NCI-H2081 (cell line): Measurements from ENCODE around the gene ITIH1.
A peak's percentile ranks its signal among the peaks of the same experiment; 100 is the strongest.
"Not testable (repeated sequence)": the region's sequence is repeated elsewhere in the genome, so short reads cannot be mapped to it uniquely, and the experiment has no call there.

Experiments
- DNase-seq, 2 experiments: peaks; one replicate each; lab custom pipeline; 2025; lab: John Stamatoyannopoulos, UW

The ITIH1 gene, protein sequence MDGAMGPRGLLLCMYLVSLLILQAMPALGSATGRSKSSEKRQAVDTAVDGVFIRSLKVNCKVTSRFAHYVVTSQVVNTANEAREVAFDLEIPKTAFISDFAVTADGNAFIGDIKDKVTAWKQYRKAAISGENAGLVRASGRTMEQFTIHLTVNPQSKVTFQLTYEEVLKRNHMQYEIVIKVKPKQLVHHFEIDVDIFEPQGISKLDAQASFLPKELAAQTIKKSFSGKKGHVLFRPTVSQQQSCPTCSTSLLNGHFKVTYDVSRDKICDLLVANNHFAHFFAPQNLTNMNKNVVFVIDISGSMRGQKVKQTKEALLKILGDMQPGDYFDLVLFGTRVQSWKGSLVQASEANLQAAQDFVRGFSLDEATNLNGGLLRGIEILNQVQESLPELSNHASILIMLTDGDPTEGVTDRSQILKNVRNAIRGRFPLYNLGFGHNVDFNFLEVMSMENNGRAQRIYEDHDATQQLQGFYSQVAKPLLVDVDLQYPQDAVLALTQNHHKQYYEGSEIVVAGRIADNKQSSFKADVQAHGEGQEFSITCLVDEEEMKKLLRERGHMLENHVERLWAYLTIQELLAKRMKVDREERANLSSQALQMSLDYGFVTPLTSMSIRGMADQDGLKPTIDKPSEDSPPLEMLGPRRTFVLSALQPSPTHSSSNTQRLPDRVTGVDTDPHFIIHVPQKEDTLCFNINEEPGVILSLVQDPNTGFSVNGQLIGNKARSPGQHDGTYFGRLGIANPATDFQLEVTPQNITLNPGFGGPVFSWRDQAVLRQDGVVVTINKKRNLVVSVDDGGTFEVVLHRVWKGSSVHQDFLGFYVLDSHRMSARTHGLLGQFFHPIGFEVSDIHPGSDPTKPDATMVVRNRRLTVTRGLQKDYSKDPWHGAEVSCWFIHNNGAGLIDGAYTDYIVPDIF

GRCh38 chr3:52777127-52777958, at the start of gene ITIH1:
Gene ITIH1, plus strand, starts transcription at chr3:52777599. Its CDS starts 17 bp downstream, at chr3:52777616.
- no peak for DNase-seq

DNA sequence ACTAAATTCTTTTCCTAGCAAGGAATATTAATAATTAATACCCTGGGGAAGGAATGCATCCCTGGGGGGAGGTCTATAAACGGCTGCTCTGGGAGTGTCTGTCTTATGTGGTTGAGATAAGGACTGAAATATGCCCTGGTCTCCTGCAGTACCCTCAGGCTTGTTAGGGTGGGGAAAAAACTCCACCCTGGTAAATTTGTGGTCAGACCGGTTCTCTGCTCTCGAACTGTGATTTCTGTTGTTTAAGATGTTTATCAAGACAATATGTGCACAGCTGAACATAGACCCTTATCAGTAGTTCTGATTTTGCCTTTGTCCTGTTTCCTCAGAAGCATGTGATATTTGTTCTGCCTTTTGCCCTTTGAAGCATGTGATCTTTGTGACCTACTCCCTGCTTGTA, 48.6 kb upstream of the ITIH1 start:
- DNase-seq = not testable (repeated sequence)

GRCh38 chr3:52730681-52731080, 46.7 kb upstream of the ITIH1 start:
- no peak for DNase-seq

DNA sequence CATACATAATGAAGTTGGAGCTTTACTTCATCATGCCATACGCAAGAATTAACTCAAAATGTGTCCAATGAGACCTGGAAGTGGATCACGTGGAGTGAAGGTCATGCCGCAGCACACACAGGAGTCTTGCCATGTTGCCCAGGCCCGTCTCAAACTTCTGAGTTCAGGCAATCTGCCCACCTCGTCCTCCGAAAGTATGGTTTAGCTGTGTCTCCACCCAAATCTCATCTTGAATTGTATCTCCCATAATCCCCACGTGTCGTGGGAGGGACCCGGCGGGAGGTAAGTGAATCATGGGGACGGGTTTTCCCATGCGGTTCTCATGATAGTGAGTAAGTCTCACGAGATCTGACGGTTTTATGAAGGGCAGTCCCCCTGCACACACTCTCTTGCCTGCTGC, 45.8 kb upstream of the ITIH1 start:
- DNase-seq = no peak

DNA sequence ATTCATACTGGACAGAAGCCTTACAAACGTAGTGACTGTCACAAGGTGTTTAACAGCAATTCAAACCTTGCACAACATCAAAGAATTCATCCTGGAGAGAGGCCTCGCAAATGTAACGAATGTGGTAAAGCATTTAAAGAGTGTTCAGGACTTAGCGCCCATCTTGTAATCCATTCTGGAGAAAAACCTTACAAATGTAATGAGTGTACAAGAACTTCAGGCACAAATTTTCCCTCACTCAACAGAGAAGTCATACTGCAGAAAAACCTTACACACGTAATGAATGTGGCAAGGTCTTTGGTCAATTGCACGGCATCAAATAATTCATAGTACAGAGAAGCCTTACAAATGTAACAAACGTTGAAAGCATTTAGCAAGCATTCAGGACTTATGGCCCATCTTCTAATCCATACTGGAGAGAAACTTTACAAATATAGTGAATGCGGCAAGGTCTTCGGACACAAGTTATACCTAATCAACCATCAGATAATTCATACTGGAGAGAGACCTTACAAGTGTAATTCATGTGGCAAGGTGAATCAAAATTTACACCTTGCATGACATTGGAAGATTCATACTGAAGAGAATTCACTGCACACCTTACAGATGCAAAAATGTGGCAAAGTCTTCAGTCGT, 44.0 kb upstream of the ITIH1 start:
- DNase-seq = no peak

DNA sequence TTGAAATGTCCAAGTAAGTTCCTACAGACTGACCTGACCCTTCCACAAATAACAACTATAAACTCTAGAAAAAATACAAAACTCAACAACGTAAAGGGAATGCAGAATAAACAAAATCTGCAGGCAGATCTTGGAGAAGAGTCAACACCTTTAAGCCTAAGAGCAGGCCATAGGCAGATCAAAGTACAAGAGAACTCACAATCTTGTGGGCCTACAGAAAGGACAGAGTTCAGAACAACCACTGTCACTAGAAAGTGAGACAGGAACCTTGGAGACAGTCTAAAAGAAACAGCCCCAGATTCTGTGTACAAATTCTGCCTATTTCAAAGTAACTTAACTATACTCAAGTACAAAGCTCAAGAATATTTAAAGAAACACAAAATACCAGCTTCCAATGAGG, 37.7 kb upstream of the ITIH1 start:
- no peak for DNase-seq

GRCh38 chr3:52742418-52743041, 34.9 kb upstream of the ITIH1 start:
- no peak for DNase-seq

DNA sequence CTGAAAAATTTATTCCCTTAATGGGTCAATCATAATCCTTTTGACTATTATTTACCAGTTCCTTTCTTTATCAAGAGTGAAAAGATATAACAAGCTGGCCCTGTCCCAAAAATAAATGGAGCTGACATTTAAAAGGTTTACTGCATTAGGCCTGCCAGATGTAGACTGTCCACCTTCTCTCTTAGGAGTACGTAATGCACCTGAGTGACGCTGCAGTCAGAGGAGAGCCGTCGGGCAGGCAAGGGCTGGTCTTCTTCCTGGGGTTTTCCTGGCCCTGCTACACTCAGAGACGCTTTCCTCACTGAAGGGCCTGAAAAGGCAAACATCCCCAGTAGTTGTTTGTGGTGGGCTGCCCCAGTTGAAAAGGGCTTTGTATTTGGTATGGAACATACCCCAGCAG, 34.2 kb upstream of the ITIH1 start:
- DNase-seq = no peak

DNA sequence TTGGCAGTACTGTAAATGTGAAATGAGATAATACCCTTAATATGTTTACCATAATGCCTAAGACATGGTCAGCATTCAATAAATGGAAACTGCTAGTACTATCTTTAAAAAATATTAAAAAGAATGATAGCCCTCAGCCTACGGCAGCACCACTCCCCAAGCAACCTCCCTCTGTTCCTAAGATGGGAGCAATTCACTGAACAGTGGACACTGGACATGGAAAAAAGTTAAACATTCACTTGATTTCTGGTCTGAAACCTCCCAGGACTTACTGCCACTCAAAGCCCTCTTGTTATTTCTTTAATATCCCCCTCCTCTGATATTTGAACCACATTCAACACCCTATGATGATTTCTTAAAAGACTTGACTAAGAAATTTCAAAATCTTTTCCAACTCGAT, 33.7 kb upstream of the ITIH1 start:
- no peak for DNase-seq

- no peak for DNase-seq
Observed at GRCh38 chr3:52752045-52752660, 25.2 kb upstream of the ITIH1 start.

DNA sequence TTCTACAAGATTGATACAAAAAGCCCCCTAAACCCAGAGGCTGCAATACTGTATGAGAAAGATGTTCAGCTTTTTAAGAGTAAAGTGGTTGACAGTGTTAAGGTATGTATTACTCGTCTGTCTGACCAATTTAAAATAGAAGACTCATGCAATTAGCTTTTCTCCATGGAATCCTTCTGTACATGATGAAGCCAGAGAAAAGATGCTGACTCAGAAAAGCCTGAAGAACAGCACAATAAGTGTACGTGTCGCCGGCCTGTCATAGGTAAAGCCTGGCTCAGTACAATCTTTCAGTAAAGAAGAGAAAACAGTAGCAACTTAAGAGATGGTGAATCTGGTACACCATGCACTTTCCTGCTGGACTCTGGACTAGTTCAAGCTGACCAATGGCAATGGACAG, 23.0 kb upstream of the ITIH1 start:
- DNase-seq = no peak

DNA sequence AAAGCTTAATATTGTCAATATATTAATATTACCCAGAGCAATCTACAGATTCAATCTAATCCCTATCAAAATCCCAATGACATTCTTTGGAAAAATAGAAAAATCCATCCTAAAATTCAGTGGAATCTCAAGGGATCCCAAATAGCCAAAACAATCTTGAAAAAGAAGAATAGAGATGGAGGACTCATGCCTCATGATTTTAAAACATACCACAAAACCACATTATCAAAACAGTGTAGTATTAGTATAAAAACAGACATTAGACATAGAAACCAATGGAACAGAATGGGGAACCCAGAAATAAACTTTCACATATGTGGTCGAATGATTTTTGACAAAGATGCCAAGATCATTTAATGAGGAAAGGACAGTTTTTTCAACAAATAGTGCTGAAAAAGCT, 21.3 kb upstream of the ITIH1 start:
- no peak for DNase-seq

- DNase-seq = no peak
Observed at GRCh38 chr3:52763466-52763865, 13.9 kb upstream of the ITIH1 start.

DNA sequence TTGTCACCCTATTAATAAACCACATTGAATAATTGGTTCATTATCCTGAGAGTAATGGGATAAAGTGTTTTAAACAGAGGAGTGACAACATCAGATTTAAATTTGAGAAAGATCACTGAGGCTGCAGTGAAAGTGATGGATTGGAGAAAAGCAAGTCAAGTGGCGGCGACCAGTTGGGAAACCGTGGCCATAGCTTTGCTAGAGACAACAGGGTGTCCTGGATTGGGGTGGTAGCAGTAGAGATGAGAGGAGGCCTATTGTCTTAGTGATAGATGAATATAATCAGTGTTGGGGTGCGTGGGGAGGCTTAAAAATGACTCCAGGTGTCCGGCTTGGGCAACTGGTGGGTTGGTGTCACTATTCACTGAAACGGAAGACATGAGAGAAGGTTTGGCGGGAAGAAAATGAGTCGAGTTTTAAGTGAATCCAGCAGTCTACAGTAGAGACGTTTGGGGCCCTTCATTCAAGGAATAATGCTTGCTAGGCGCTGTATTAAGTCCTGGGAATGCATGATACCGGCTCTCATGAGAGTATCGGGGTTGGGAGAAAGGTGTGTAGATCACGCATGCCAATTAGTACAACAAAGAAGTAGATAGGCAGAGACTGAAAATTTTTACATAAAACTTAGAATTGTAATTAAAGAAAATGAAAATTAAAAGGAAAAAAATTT, 7.5 kb upstream of the ITIH1 start:
- DNase-seq = no peak

DNA sequence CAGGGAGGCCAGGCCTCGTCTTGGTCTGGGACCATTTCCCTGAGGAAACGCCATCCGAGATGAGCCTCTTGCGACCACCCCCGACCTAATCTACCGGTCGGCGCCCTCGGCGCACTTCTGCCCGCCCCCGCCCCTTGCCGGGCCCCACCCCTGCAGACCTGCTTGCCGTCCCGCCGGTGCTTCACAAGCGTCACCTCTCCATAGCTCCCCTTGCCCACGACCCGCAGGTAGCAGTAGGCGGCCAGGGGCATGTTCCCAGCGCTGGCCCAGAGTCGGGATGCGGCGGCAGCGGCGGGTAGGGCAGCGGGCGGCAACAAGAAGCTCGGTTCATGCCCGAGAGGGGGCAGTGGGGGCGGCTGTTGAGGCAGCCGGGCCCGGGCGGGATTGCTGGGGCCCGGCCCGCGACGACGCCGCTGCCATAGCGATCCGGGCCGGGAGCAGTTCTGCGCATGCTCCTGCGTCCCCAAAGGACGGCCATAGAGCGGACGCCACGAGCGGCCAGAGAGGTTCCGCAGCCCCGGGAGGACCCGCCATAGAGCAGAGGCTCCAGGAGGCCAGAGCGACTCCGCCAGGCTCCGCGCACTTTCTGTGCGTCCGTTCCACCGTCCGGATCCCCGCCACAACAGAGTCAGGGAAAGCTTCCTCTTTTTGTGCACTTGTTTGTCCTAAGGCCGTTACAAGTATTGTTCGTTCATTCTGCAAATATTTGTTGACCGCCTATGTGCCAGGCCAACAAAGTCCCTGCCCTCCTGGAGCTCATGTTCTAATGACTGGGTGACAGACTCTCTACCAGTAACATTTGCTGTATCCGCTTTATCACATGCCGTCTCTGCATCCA, 6.7 kb upstream of the ITIH1 start, which contains the start of gene NEK4:
Gene NEK4, minus strand, starts transcription at position 445 of the 838 bp plus-strand sequence. Its CDS starts 194 bp downstream, at position 251.
- peak; percentile 64 to 90 for DNase-seq

DNA sequence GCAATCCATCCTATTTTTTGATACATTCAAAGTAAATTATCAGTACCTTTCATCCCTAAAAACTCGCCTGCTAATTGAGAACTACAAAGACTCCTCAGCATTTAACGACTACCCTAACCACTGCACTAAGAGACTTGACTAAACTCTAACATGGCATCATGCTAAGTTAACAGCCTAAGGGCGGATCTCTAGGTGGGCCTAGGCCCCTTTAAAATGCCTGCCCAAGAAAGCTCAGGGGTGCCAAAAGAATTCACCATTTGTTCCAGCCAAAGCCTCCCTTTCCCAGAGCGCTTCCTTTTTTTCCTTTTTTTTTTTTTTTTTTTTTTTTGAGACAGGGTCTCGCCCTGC, 6.1 kb upstream of the ITIH1 start:
- DNase-seq = no peak

GRCh38 chr3:52771702-52772101, 5.7 kb upstream of the ITIH1 start:
- no peak for DNase-seq

DNA sequence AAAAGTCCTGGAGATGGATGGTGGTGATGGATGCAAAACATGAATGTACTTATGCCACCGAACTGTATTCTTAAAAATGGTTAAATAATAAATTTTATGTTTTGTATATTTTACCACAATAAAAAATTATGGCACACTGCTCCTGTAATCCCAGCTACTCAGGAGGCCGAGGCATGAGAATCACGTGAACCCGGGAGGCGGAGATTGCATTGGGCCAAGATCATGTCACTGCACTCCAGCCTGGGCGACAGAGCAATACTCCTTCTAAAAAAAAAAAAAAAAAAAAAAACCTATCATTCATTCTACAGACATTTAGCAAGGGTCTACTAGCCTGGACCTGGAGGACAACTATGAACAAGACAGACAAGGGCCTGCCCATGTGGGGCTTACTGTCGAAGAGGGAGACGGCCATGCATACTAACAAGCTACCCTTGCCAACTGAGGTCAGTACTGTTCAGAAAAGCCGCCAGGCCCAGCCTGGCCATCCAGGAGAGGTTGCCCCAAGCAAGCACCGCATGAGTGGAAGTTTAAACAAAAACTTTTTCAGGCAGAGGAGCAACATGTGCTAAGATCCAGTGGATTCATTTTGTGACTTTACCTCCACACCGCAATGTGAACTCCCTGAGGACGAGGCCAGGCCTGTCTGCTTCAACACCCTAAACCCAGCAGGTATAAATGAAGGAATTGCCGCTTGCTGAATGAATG, 3.9 kb upstream of the ITIH1 start:
- DNase-seq = no peak
